BJ (cell line): ENCODE measurements around the gene HIPK3. TPM values are rescaled to one million over a fixed set of nuclear protein-coding genes. Genes with fewer than 3 reads are reported as not detected.
"Not testable (repeated sequence)": the region's sequence is repeated elsewhere in the genome, so short reads cannot be mapped to it uniquely, and the experiment has no call there.

Experiments
- CTCF ChIA-PET: fragments of 350-600 bp; formaldehyde crosslinking; extraction: SDS; loops from one replicate; lab custom pipeline; 2021; ENCODE audit warnings: antibody characterized with exemption, inconsistent platforms; lab: Yijun Ruan, JAX
- POLR2A ChIA-PET: fragments of 300-600 bp; sonication (Branson Sonifier 250); formaldehyde crosslinking; extraction: SDS; loops from one replicate; lab custom pipeline; 2021; ENCODE audit warnings: antibody characterized with exemption; lab: Charles Lee
- DNase-seq: peaks from one replicate; pipeline ENCODE4 v3.0.0-alpha.2; 2011; ENCODE audit warnings: low read depth
- H3K27me3 ChIP-seq: 2 replicates; pipeline ENCODE4 v1.6.0; 2011; ENCODE audit warnings: low read length; ENCODE audit not compliant: control insufficient read depth, insufficient read depth
- H3K36me3 ChIP-seq: 2 replicates; pipeline ENCODE4 v1.5.1; 2011; ENCODE audit warnings: low read length; ENCODE audit not compliant: control insufficient read depth, insufficient read depth
- H3K4me3 ChIP-seq: 2 replicates; pipeline ENCODE4 v1.5.1; 2011; ENCODE audit warnings: low read depth, mild to moderate bottlenecking, control low read depth, low read length
- CTCF ChIP-seq: IDR thresholded peaks from 2 replicates; pipeline ENCODE4 v1.5.1; 2011; ENCODE audit warnings: low read depth, mild to moderate bottlenecking, control low read depth, inconsistent platforms, low read length, moderate library complexity; ENCODE audit not compliant: insufficient read depth
- polyA plus RNA-seq: library from polyadenylated mRNA; depleted of rRNA; stranded (reverse); fragments of >200 nt; gene quantifications from 2 replicates; pipeline ENCODE4 v1.2.3, GENCODE V29; 2011

The HIPK3 gene
- polyA plus RNA-seq, 1 experiment: 18.9 TPM

- DNase-seq: no peak
- H3K36me3 ChIP-seq: no peaks in the 10 kb centered on the region
- TF ChIP-seq CTCF: no peak
- POLR2A ChIA-PET: no interaction called here
- no peaks in the 10 kb centered on the region for H3K27me3 ChIP-seq
- CTCF ChIA-PET: interaction anchor here (0.8 to 1.1 kb wide), 2 partner anchors 71 to 430 kb away, joined by 4 read pairs; no protein-coding TSS in a partner anchor
- H3K4me3 ChIP-seq: peak overlapping the region; percentile 85
Observed at GRCh38 chr11:33258631-33259205, 1.5 kb downstream of the HIPK3 start.

- Histone ChIP-seq H3K36me3 (no peaks in the 10 kb centered on the region), H3K27me3 (no peaks in the 10 kb centered on the region), H3K4me3 (peak overlapping the region; percentile 85)
- no peak for TF ChIP-seq CTCF
- no peak for DNase-seq
- ChIA-PET POLR2A (interaction anchor here (0.6 kb wide), 1 partner anchor 12 kb away, joined by 3 read pairs; no protein-coding TSS in a partner anchor), CTCF (no interaction called here)
Observed at GRCh38 chr11:33259869-33260268, 2.7 kb downstream of the HIPK3 start.

- H3K27me3 ChIP-seq, POLR2A ChIA-PET, H3K36me3 ChIP-seq, H3K4me3 ChIP-seq, DNase-seq, CTCF ChIA-PET: not testable (repeated sequence)
Observed at GRCh38 chr11:33261350-33261749, 4.2 kb downstream of the HIPK3 start.

GRCh38 chr11:33262011-33262645, 4.9 kb downstream of the HIPK3 start:
- ChIA-PET POLR2A (no interaction called here), CTCF (interaction anchor here (1.0 kb wide), 1 partner anchor 101 kb away, joined by 3 read pairs; the partner anchor contains the start of gene CSTF3)
- TF ChIP-seq CTCF: no peak
- DNase-seq: no peak
- H3K4me3 ChIP-seq: no peak overlapping the region
- no peaks in the 10 kb centered on the region for H3K36me3 ChIP-seq
- H3K27me3 ChIP-seq: no peaks in the 10 kb centered on the region

GRCh38 chr11:33263549-33263948, 6.4 kb downstream of the HIPK3 start:
- TF ChIP-seq CTCF: no peak
- POLR2A ChIA-PET: no interaction called here
- CTCF ChIA-PET: interaction anchor here (1.2 kb wide), 1 partner anchor 11 kb away, joined by 4 read pairs; no protein-coding TSS in a partner anchor
- no peak for DNase-seq
- H3K36me3 ChIP-seq: no peaks in the 10 kb centered on the region
- H3K27me3 ChIP-seq: no peaks in the 10 kb centered on the region
- H3K4me3 ChIP-seq: no peak overlapping the region
